Testis (tissue), 3 donors: Measurements from ENCODE around the gene NAXD. TPM values are rescaled to one million over a fixed set of nuclear protein-coding genes. Genes with fewer than 3 reads are reported as not detected.

Source experiments
- DNase-seq: peaks from one replicate; pipeline ENCODE4 v3.0.0-alpha.2; 2019
- H3K27ac ChIP-seq, 2 donors: fragments of 200-600 bp; sonication (generic); one replicate each; pipeline ENCODE4 v1.5.1; 2019
- H3K27me3 ChIP-seq: fragments of 200-600 bp; sonication (generic); one replicate; pipeline ENCODE4 v1.5.1; 2019
- H3K36me3 ChIP-seq: fragments of 200-600 bp; sonication (generic); one replicate; pipeline ENCODE4 v1.5.1; 2017; ENCODE audit warnings: low read depth; ENCODE audit errors: missing control alignments
- H3K4me1 ChIP-seq: fragments of 200-600 bp; sonication (generic); one replicate; pipeline ENCODE4 v1.5.1; 2019
- H3K4me3 ChIP-seq, 2 donors: fragments of 200-600 bp; sonication (generic); one replicate each; pipeline ENCODE4 v1.5.1; 2017 to 2019
- H3K9me3 ChIP-seq: fragments of 200-600 bp; sonication (generic); one replicate; pipeline ENCODE4 v1.5.1; 2017
- POLR2A ChIP-seq: fragments of 450-650 bp; IDR thresholded peaks from one replicate; pipeline ENCODE4 v1.6.1; 2017; ENCODE audit warnings: antibody characterized with exemption, mild to moderate bottlenecking, moderate library complexity
- WGBS, 2 donors: methylation state at CpG; one replicate each; pipeline ENCODE4 v1.1.5; 2018; 5-methylcytosine and 5-hydroxymethylcytosine counted together
- intact Hi-C: fragments of 100-400 bp; cut with DNase I; formaldehyde crosslinking; loops from one replicate; pipeline ENCODE4 v1.15.1; 2023; ENCODE audit warnings: low total_unique reads
- polyA plus RNA-seq: library from polyadenylated mRNA; stranded (reverse); fragments of 350-450 nt; fragmentation: Illumina TruSeq; extraction: RNeasy Lipid Tissue Mini Kit (QIAGEN cat#74804); gene quantifications from one replicate; pipeline ENCODE4 v1.2.3, GENCODE V29; 2014; ENCODE audit warnings: low read depth, low replicate concordance; ENCODE audit not compliant: insufficient read depth
- total RNA-seq, 2 donors: library from RNA; depleted of rRNA; stranded (reverse); fragments of >200 nt; gene quantifications; one replicate each; pipeline ENCODE4 v1.2.3, GENCODE V29; 2016
- TF ChIP-seq, protein P1 (sequence below), 3 experiments: fragments of 450-650 bp in 2 of 3; fragments of 200-600 bp in 1 of 3; sonication (generic) in 1 of 3; IDR thresholded peaks; one replicate each; pipeline ENCODE4 v1.5.1; 2016 to 2019; ENCODE audit warnings: antibody characterized with exemption in 3 of 3, mild to moderate bottlenecking in 2 of 3, moderate library complexity in 1 of 3

The NAXD gene
- total and polyA plus RNA-seq, 3 donors from 2014 or later: 63.2 to 75.3 (median 66.4) TPM

DNA sequence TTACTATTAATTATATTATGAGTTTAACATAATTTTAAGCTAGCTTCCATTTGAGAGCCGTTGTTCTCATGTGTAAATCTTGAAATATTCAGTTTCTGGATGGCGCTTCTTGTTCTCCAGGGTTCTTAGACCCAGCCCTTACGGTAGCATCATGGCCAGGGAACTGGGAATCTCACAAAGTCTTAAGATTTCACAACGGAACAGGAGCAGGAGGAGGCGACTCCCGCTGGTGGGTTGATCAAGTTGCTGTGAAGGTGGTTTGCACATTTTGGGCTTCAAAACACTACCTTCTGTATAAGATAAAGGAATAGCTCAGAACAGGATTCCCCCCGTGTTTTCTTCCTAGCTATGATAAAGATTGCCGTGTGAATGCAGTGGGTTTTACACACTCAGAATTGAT is 2.8 kb downstream of the NAXD start:
- TF ChIP-seq POLR2A: no peak
- TF ChIP-seq, protein P1, sequence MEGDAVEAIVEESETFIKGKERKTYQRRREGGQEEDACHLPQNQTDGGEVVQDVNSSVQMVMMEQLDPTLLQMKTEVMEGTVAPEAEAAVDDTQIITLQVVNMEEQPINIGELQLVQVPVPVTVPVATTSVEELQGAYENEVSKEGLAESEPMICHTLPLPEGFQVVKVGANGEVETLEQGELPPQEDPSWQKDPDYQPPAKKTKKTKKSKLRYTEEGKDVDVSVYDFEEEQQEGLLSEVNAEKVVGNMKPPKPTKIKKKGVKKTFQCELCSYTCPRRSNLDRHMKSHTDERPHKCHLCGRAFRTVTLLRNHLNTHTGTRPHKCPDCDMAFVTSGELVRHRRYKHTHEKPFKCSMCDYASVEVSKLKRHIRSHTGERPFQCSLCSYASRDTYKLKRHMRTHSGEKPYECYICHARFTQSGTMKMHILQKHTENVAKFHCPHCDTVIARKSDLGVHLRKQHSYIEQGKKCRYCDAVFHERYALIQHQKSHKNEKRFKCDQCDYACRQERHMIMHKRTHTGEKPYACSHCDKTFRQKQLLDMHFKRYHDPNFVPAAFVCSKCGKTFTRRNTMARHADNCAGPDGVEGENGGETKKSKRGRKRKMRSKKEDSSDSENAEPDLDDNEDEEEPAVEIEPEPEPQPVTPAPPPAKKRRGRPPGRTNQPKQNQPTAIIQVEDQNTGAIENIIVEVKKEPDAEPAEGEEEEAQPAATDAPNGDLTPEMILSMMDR (IDR thresholded peaks at IDR 0.05): no peak
- peak overlapping the region; percentile 91 to 95 for H3K27ac ChIP-seq
- H3K36me3 ChIP-seq: no peaks in the 10 kb centered on the region
- H3K9me3 ChIP-seq: no peaks in the 10 kb centered on the region
- intact Hi-C loops: loop anchor here (10.0 kb wide), 1 partner anchor 97 kb away; the partner anchor contains the start of gene ING1
- H3K4me1 ChIP-seq: peaks cover 32% of the 10 kb centered on the region
- no peaks in the 10 kb centered on the region for H3K27me3 ChIP-seq
- no peak for DNase-seq
- WGBS, 2 donors: 66 to 68% methylated on average over 8 of the region's 8 CpGs
- no peak overlapping the region for H3K4me3 ChIP-seq

DNA sequence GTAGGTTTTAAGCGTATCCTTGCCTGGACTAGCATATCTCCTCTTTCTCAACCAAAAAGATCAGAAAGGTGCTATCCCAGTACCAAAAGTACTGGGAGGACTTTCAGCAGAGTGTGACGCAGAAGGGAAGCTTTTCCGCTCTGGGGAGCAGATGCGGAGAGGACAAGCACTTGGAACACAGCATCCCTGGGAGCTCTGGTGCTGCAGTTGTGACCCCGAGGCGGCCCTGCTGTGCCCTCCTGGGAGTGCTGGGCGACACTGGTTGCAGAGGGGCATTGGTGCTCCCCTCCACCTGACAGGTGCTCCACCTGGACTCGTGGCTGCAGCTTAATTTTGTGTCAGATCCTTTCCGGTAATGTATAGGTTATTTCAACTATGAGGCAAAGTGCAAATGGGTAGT is 3.4 kb downstream of the NAXD start:
- peaks cover 32% of the 10 kb centered on the region for H3K4me1 ChIP-seq
- intact Hi-C loops: loop anchor here (10.0 kb wide), 1 partner anchor 96 kb away; the partner anchor contains the start of gene ING1
- TF ChIP-seq POLR2A: no peak
- TF ChIP-seq, protein P1 (IDR thresholded peaks at IDR 0.05): no peak
- 76 to 81% methylated on average over 9 of the region's 9 CpGs for WGBS, 2 donors
- H3K27ac ChIP-seq: peak overlapping the region in 1 of 2 donors; percentile 95
- no peaks in the 10 kb centered on the region for H3K36me3 ChIP-seq
- no peak for DNase-seq
- no peaks in the 10 kb centered on the region for H3K9me3 ChIP-seq
- no peak overlapping the region for H3K4me3 ChIP-seq
- no peaks in the 10 kb centered on the region for H3K27me3 ChIP-seq

DNA sequence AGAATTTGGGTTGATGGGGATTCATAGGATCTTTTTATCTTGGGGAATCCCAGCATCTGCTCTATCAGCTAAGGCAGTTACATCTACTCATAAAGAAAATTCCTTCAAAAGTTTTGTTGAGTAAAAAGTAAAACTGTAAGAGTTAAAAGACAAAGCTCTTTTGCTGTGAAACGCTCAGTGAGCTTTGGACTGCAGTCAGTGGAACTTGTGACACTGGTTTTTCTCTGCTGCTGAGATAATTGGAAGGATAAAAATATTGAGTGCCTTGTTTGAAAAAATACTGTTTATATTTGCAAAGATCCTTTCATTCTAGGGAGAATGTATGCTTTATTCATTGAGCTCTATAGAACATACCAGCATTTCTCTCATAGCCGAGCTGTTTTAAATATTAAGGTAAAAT is 5.3 kb downstream of the NAXD start:
- no peak overlapping the region for H3K27ac ChIP-seq
- peaks cover 26% of the 10 kb centered on the region for H3K4me1 ChIP-seq
- H3K4me3 ChIP-seq: no peak overlapping the region
- DNase-seq: no peak
- no peaks in the 10 kb centered on the region for H3K27me3 ChIP-seq
- no peaks in the 10 kb centered on the region for H3K36me3 ChIP-seq
- intact Hi-C loops: no loop called here
- 51 to 72% methylated on average over 2 of the region's 2 CpGs for WGBS, 2 donors
- H3K9me3 ChIP-seq: no peaks in the 10 kb centered on the region
- TF ChIP-seq, protein P1 (IDR thresholded peaks at IDR 0.05): no peak
- TF ChIP-seq POLR2A: no peak

DNA sequence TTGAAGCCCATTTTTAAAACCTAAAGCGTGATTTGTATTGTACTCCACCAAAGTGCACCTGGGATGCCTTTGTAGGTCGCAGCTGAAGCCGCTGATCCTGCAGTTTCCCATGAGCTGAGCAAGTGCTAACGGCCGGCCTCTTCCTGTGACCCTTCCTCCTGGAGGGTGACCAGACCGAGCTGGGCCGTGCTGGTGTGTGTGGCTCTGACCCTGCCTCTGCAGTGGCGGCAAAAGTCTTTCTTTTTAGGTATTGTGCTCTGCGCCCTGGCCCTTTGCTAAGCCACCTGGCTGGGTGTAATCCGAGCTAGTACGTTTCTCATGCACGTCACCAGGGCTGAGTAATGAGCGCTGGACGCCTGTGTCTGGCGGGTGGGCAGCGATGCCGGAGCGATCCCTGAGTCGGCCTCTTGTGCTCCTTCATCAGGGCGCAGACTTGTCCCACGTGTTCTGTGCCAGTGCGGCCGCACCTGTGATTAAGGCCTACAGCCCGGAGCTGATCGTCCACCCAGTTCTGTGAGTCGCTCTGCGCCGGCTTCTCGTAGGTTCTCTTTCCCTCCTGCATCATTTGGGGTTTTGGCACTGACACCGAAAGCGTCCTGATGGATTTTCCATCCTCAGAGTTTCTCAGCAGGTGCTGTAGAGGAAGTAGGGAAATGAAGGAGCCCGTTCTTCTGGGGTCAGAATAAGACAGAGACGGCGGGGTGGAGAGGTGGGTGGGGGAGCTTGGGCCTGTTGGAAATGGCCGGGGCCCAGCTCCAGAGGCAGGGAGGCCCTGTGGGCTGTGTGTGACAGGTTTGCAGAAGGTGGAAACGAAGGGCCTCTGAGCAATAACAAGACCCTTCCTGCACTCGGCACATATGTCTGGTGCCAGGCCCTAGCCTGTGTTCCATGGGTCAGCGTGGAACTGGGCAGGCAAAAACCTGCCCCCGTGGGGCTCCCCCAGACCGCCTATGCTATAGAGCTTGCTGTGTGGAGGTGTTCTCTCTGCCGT is 9.7 kb downstream of the NAXD start:
- H3K4me3 ChIP-seq: no peak overlapping the region
- no peaks in the 10 kb centered on the region for H3K36me3 ChIP-seq
- DNase-seq: no peak
- WGBS, 2 donors: 90 to 92% methylated on average over 32 to 40 of the region's 41 CpGs
- TF ChIP-seq POLR2A: no peak
- TF ChIP-seq, protein P1 (IDR thresholded peaks at IDR 0.05): no peak
- H3K27me3 ChIP-seq: no peaks in the 10 kb centered on the region
- H3K27ac ChIP-seq: no peak overlapping the region
- intact Hi-C loops: no loop called here
- H3K9me3 ChIP-seq: no peaks in the 10 kb centered on the region
- peaks cover 9% of the 10 kb centered on the region for H3K4me1 ChIP-seq
